Activated naive CD8-positive, alpha-beta T cell treated with anti-CD3 and anti-CD28 coated beads, Interleukin-2, amount 10 ng/mL, durations not matched to agents 7 days and 5 days (primary cell): Measurements from ENCODE around the gene NOVA2. TPM values are rescaled to one million over a fixed set of nuclear protein-coding genes. Genes with fewer than 3 reads are reported as not detected.
A peak's percentile ranks its signal among the peaks of the same experiment; 100 is the strongest.
"Not testable (repeated sequence)": the region's sequence is repeated elsewhere in the genome, so short reads cannot be mapped to it uniquely, and the experiment has no call there.

ENCODE experiments used
- ATAC-seq: fragments of 150-1000 bp; cut with Tn5 transposase; one replicate; pipeline ENCODE4 v1.10.0; 2021; ENCODE audit warnings: low read depth, moderate library complexity
- POLR2A ChIA-PET: fragments of 350-600 bp; sonication (Branson Sonifier 250); formaldehyde crosslinking; loops from one replicate; lab custom pipeline; 2021; ENCODE audit warnings: antibody characterized with exemption; lab: Charles Lee
- DNase-seq: peaks from one replicate; pipeline ENCODE4 v3.0.0; 2021
- H3K27ac Mint-ChIP-seq: one replicate; pipeline ENCODE4 v1.8.0; 2022; ENCODE audit warnings: mild to moderate bottlenecking, mixed read lengths
- H3K27me3 Mint-ChIP-seq: one replicate; pipeline ENCODE4 v1.8.0; 2022; ENCODE audit warnings: mild to moderate bottlenecking, moderate library complexity, mixed read lengths
- H3K36me3 Mint-ChIP-seq: one replicate; pipeline ENCODE4 v1.8.0; 2021; ENCODE audit warnings: mild to moderate bottlenecking, mixed read lengths
- H3K4me1 Mint-ChIP-seq: one replicate; pipeline ENCODE4 v1.8.0; 2021; ENCODE audit warnings: mixed read lengths
- H3K4me3 Mint-ChIP-seq: one replicate; pipeline ENCODE4 v1.8.0; 2022; ENCODE audit warnings: mild to moderate bottlenecking, moderate library complexity, mixed read lengths
- H3K9me3 Mint-ChIP-seq: one replicate; pipeline ENCODE4 v1.8.0; 2021; ENCODE audit warnings: mixed read lengths
- total RNA-seq, 2 experiments: library from RNA; stranded (reverse); gene quantifications; one replicate each; pipeline ENCODE4 v1.2.3, GENCODE V29; 2021

NOVA2 gene
- total RNA-seq, 2 experiments from 2014 or later = not detected

- H3K27me3 Mint-ChIP-seq = no peaks in the 10 kb centered on the region
- H3K4me1 Mint-ChIP-seq = peaks cover 20% of the 10 kb centered on the region
- peak overlapping the region; percentile 51 for H3K4me3 Mint-ChIP-seq
- POLR2A ChIA-PET = interaction anchor here (3.4 kb wide), 1 partner anchor 15 kb away, joined by 45 read pairs; the partner anchor contains the start of gene IRF2BP1
- no peak overlapping the region for H3K27ac Mint-ChIP-seq
- ATAC-seq (no peak), DNase-seq (peak; percentile 61)
- H3K9me3 Mint-ChIP-seq = no peaks in the 10 kb centered on the region
- H3K36me3 Mint-ChIP-seq = peaks cover 21% of the 10 kb centered on the region
These were observed 72.2 kb downstream of the NOVA2 start for GRCh38 chr19:45901432-45901911.

- no peaks in the 10 kb centered on the region for H3K9me3 Mint-ChIP-seq
- no peak overlapping the region for H3K27ac Mint-ChIP-seq
- H3K36me3 Mint-ChIP-seq = peaks cover 21% of the 10 kb centered on the region
- no peaks in the 10 kb centered on the region for H3K27me3 Mint-ChIP-seq
- H3K4me1 Mint-ChIP-seq = peaks cover 20% of the 10 kb centered on the region
- ATAC-seq = no peak
- no peak for DNase-seq
- H3K4me3 Mint-ChIP-seq = peak overlapping the region; percentile 32
- POLR2A ChIA-PET = interaction anchor here (3.4 kb wide), 1 partner anchor 15 kb away, joined by 45 read pairs; the partner anchor contains the start of gene IRF2BP1
These were observed 72.8 kb downstream of the NOVA2 start for GRCh38 chr19:45900738-45901431.

GRCh38 chr19:45899919-45900589 lies 73.6 kb downstream of the NOVA2 start:
- no peaks in the 10 kb centered on the region for H3K27me3 Mint-ChIP-seq
- H3K27ac Mint-ChIP-seq = no peak overlapping the region
- H3K36me3 Mint-ChIP-seq = peaks cover 27% of the 10 kb centered on the region
- POLR2A ChIA-PET = no interaction called here
- H3K4me1 Mint-ChIP-seq = peaks cover 20% of the 10 kb centered on the region
- DNase-seq (no peak), ATAC-seq (no peak)
- H3K9me3 Mint-ChIP-seq = no peaks in the 10 kb centered on the region
- H3K4me3 Mint-ChIP-seq = no peak overlapping the region

GRCh38 chr19:45899253-45899652 lies 74.4 kb downstream of the NOVA2 start:
- no peak overlapping the region for H3K4me3 Mint-ChIP-seq
- POLR2A ChIA-PET = no interaction called here
- H3K36me3 Mint-ChIP-seq = peaks cover 29% of the 10 kb centered on the region
- H3K27ac Mint-ChIP-seq = no peak overlapping the region
- no peaks in the 10 kb centered on the region for H3K27me3 Mint-ChIP-seq
- DNase-seq = no peak
- ATAC-seq = no peak
- no peaks in the 10 kb centered on the region for H3K9me3 Mint-ChIP-seq
- H3K4me1 Mint-ChIP-seq = peaks cover 20% of the 10 kb centered on the region

- Mint-ChIP-seq H3K9me3 (no peaks in the 10 kb centered on the region), H3K27me3 (no peaks in the 10 kb centered on the region), H3K27ac (no peak overlapping the region), H3K36me3 (peaks cover 29% of the 10 kb centered on the region), H3K4me1 (peaks cover 13% of the 10 kb centered on the region), H3K4me3 (no peak overlapping the region)
- no peak for ATAC-seq
- POLR2A ChIA-PET = interaction anchor here (0.7 kb wide), 1 partner anchor 456 kb away, joined by 4 read pairs; no protein-coding TSS in a partner anchor
- no peak for DNase-seq
These were observed 76.3 kb downstream of the NOVA2 start for GRCh38 chr19:45897261-45897812.

GRCh38 chr19:45895983-45896599 lies 77.6 kb downstream of the NOVA2 start:
- POLR2A ChIA-PET, ATAC-seq, H3K4me3 Mint-ChIP-seq, H3K27me3 Mint-ChIP-seq, H3K27ac Mint-ChIP-seq, H3K9me3 Mint-ChIP-seq, DNase-seq: not testable (repeated sequence)
- H3K4me1 Mint-ChIP-seq = peaks cover 12% of the 10 kb centered on the region
- peaks cover 29% of the 10 kb centered on the region for H3K36me3 Mint-ChIP-seq

- Mint-ChIP-seq H3K27ac (no peak overlapping the region), H3K4me3 (no peak overlapping the region), H3K27me3 (no peaks in the 10 kb centered on the region), H3K36me3 (peaks cover 27% of the 10 kb centered on the region), H3K9me3 (no peaks in the 10 kb centered on the region), H3K4me1 (peaks cover 7% of the 10 kb centered on the region)
- no peak for DNase-seq
- POLR2A ChIA-PET = no interaction called here
- no peak for ATAC-seq
These were observed 78.1 kb downstream of the NOVA2 start for GRCh38 chr19:45895519-45895972.

- no peak overlapping the region for H3K4me3 Mint-ChIP-seq
- H3K27me3 Mint-ChIP-seq = no peaks in the 10 kb centered on the region
- peaks cover 10% of the 10 kb centered on the region for H3K36me3 Mint-ChIP-seq
- peaks cover 6% of the 10 kb centered on the region for H3K4me1 Mint-ChIP-seq
- no peak for ATAC-seq
- H3K9me3 Mint-ChIP-seq = no peaks in the 10 kb centered on the region
- H3K27ac Mint-ChIP-seq = no peak overlapping the region
- POLR2A ChIA-PET = no interaction called here
- no peak for DNase-seq
These were observed 82.8 kb downstream of the NOVA2 start for GRCh38 chr19:45890877-45891276.

- Mint-ChIP-seq H3K27me3 (no peaks in the 10 kb centered on the region), H3K36me3 (peaks cover 2% of the 10 kb centered on the region), H3K4me1 (peaks cover 9% of the 10 kb centered on the region), H3K27ac (no peak overlapping the region), H3K9me3 (no peaks in the 10 kb centered on the region), H3K4me3 (no peak overlapping the region)
- ATAC-seq = no peak
- no peak for DNase-seq
- POLR2A ChIA-PET = no interaction called here
These were observed 84.3 kb downstream of the NOVA2 start for GRCh38 chr19:45889210-45889885.

- peak overlapping the region; percentile 94 for H3K27ac Mint-ChIP-seq
- peak overlapping the region; percentile 90 for H3K4me3 Mint-ChIP-seq
- peaks cover 13% of the 10 kb centered on the region for H3K4me1 Mint-ChIP-seq
- DNase-seq = no peak
- H3K27me3 Mint-ChIP-seq = no peaks in the 10 kb centered on the region
- no peaks in the 10 kb centered on the region for H3K9me3 Mint-ChIP-seq
- no peak for ATAC-seq
- POLR2A ChIA-PET = interaction anchor here (2.3 to 4.4 kb wide), 3 partner anchors 15 to 71 kb away, joined by 5 to 45 read pairs (median 30); partner anchors contain the start of genes FOXA3, MYPOP and SYMPK
- H3K36me3 Mint-ChIP-seq = peaks cover 2% of the 10 kb centered on the region
These were observed 86.4 kb downstream of the NOVA2 start for GRCh38 chr19:45887200-45887710.

- H3K4me1 Mint-ChIP-seq = peaks cover 17% of the 10 kb centered on the region
- ATAC-seq (peak; percentile 83), DNase-seq (peak; percentile 88)
- H3K36me3 Mint-ChIP-seq = peaks cover 2% of the 10 kb centered on the region
- POLR2A ChIA-PET = interaction anchor here (0.6 to 4.4 kb wide), 10 partner anchors 8 to 156 kb away, joined by 3 to 45 read pairs (median 6); partner anchors contain the start of genes FBXO46, FOXA3, MYPOP and SIX5
- H3K27ac Mint-ChIP-seq = peak overlapping the region; percentile 94
- no peaks in the 10 kb centered on the region for H3K27me3 Mint-ChIP-seq
- no peaks in the 10 kb centered on the region for H3K9me3 Mint-ChIP-seq
- H3K4me3 Mint-ChIP-seq = peak overlapping the region; percentile 90
These were observed 87.1 kb downstream of the NOVA2 start for GRCh38 chr19:45886427-45887199.
